Measurements from ENCODE around the gene MARCHF5. TPM values are rescaled to one million over a fixed set of nuclear protein-coding genes. Genes with fewer than 3 reads are reported as not detected.

The MARCHF5 gene
- total and polyA plus RNA-seq, 2 of the 8 experiments (the other 6 are each of a cell fraction or from before 2014, with no cell fraction given): 8.7 to 26.8 TPM

DNA sequence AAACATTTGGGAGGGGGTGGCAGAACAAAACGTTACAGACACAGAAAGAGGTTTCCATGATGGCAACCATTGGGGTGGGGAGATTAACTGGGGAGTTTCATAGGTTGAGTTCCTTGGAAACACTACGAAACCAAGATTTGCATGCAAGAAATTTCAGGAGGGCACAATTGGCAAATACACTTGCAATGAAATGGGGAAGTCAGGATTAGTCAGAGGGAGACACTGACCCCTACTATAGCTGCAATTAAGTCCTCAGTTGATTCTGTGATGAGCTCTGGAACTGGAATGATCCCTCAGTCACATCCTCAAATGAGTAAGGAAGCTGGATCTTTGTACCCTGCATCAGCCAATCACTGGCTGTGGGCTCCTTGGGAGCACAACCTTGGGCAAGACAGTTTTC lies 22.2 kb upstream of the MARCHF5 start:
- no peak overlapping the region for H3K18ac ChIP-seq (ENCODE audit: extremely low read depth, low read length)
- H3K79me2 ChIP-seq (ENCODE audit: control insufficient read depth in 1 of 2, insufficient read depth in 2 of 2, low read length in 2 of 2): no peaks in the 10 kb centered on the region
- H4K20me1 ChIP-seq (replicated peaks in 1 of 2; ENCODE audit: control insufficient read depth in 1 of 2, insufficient read depth in 2 of 2, low read length in 2 of 2): no peaks in the 10 kb centered on the region
- H3K23ac ChIP-seq (ENCODE audit: insufficient read length): no peak overlapping the region
- H2AFZ ChIP-seq (ENCODE audit: low read length): no peak overlapping the region
- no peak overlapping the region for H3K4me2 ChIP-seq (ENCODE audit: insufficient read depth in 1 of 2, low read depth in 2 of 2, low read length in 2 of 2)
- H3K27me3 ChIP-seq (replicated peaks in 1 of 4; ENCODE audit: control insufficient read depth in 3 of 4, extremely low read depth in 1 of 4, insufficient read depth in 3 of 4, low read length in 3 of 4): no peaks in the 10 kb centered on the region
- H4K5ac ChIP-seq (ENCODE audit: insufficient read length, low read depth, low read length): no peak overlapping the region
- H3K4me3 ChIP-seq (ENCODE audit: extremely low read depth in 1 of 4, insufficient read depth in 2 of 4, low read depth in 3 of 4, low read length in 4 of 4): no peak overlapping the region
- no peak overlapping the region for H4K91ac ChIP-seq (replicated peaks; ENCODE audit: insufficient read length, low read length)
- no peak overlapping the region for H2AK5ac ChIP-seq (ENCODE audit: low read depth, low read length)
- POLR2A ChIA-PET (ENCODE audit: partially characterized antibody): interaction anchor here (1.2 kb wide), 1 partner anchor 21 kb away, joined by 6 read pairs; no protein-coding TSS in a partner anchor
- H3K36me3 ChIP-seq (ENCODE audit: control insufficient read depth in 2 of 4, insufficient read depth in 4 of 4, low read length in 3 of 4): no peaks in the 10 kb centered on the region
- no peak overlapping the region for H2BK120ac ChIP-seq (replicated peaks; ENCODE audit: low read depth, low read length)
- H3K9me3 ChIP-seq (ENCODE audit: insufficient read depth in 2 of 2, low read depth in 1 of 2, low read length in 1 of 2): no peaks in the 10 kb centered on the region; a peak in 1 of 4 replicates
- no peak overlapping the region for H2BK5ac ChIP-seq (ENCODE audit: low read depth, low read length)
- H3K79me1 ChIP-seq (ENCODE audit: low read depth, low read length): no peaks in the 10 kb centered on the region
- H3K27ac ChIP-seq (ENCODE audit: low read depth, low read length): no peak overlapping the region
- 84% methylated on average over 2 of the region's 2 CpGs; no CpG with 5 or more reads in 1 of the 2 experiments for WGBS, 2 experiments (ENCODE audit: extremely low coverage in 1 of 2, insufficient coverage in 1 of 2, insufficient read length in 1 of 2, insufficient replicate concordance in 2 of 2, low coverage in 1 of 2, low lambda C conversion rate in 2 of 2, missing lambda C conversion rate in 1 of 2)
- no peak overlapping the region for H3K9ac ChIP-seq (replicated peaks in 1 of 4; ENCODE audit: extremely low read depth in 1 of 4, low read depth in 3 of 4, low read length in 3 of 4)
- no peak overlapping the region for H3K4ac ChIP-seq (replicated peaks; ENCODE audit: insufficient read length, low read depth, low read length)
- no peak overlapping the region for H2BK15ac ChIP-seq (ENCODE audit: low read length)
- no peak overlapping the region for H3K14ac ChIP-seq (ENCODE audit: insufficient read length)
- H2BK20ac ChIP-seq (ENCODE audit: low read length): no peak overlapping the region
- no peak for TF ChIP-seq CHD1 (IDR thresholded peaks at IDR 0.05; ENCODE audit: low read depth, low read length)
- no peak for TF ChIP-seq GABPA (IDR thresholded peaks at IDR 0.05; ENCODE audit: borderline replicate concordance, insufficient read depth, low read length)
- TF ChIP-seq CBX8 (IDR thresholded peaks at IDR 0.05; ENCODE audit: borderline replicate concordance, low read depth, low read length): no peak
- no peak for TF ChIP-seq TAF7 (optimal IDR thresholded peaks at IDR 0.05; ENCODE audit: borderline replicate concordance, low read depth, low read length)
- TF ChIP-seq, protein P1, sequence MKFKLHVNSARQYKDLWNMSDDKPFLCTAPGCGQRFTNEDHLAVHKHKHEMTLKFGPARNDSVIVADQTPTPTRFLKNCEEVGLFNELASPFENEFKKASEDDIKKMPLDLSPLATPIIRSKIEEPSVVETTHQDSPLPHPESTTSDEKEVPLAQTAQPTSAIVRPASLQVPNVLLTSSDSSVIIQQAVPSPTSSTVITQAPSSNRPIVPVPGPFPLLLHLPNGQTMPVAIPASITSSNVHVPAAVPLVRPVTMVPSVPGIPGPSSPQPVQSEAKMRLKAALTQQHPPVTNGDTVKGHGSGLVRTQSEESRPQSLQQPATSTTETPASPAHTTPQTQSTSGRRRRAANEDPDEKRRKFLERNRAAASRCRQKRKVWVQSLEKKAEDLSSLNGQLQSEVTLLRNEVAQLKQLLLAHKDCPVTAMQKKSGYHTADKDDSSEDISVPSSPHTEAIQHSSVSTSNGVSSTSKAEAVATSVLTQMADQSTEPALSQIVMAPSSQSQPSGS (IDR thresholded peaks at IDR 0.05; ENCODE audit: low read length): no peak
- TF ChIP-seq SIRT6 (IDR thresholded peaks at IDR 0.05; ENCODE audit: low read length): no peak
- TF ChIP-seq SIN3A (conservative IDR thresholded peaks at IDR 0.05 in 1 of 2, IDR thresholded peaks at IDR 0.05 in 1 of 2; ENCODE audit: low read depth in 1 of 2, low read length in 2 of 2): no peak
- no peak overlapping the region for H3K56ac ChIP-seq (replicated peaks; ENCODE audit: insufficient read length, low read depth, low read length)
- no peak overlapping the region for H4K8ac ChIP-seq (ENCODE audit: extremely low read depth, insufficient read depth, low read length)
- CTCF ChIA-PET (ENCODE audit: partially characterized antibody): interaction anchor here (0.6 to 0.9 kb wide), 3 partner anchors 9 to 152 kb away, joined by 3 to 4 read pairs (median 3); no protein-coding TSS in a partner anchor
- no peak overlapping the region for H2BK12ac ChIP-seq (ENCODE audit: low read depth, low read length)
- no peaks in the 10 kb centered on the region for H3K4me1 ChIP-seq (replicated peaks in 1 of 4; ENCODE audit: control insufficient read depth in 3 of 4, insufficient read depth in 4 of 4, low read length in 3 of 4)
- no peaks in the 10 kb centered on the region for H3K23me2 ChIP-seq (ENCODE audit: low read depth, low read length)
- no peak for DNase-seq (ENCODE audit: low read depth in 1 of 2, low spot score in 2 of 2)
- FAIRE-seq: no peak

Data from H1 (cell line).